Natural killer cell (primary cell): ENCODE results near the gene RPL10A. TPM values are rescaled to one million over a fixed set of nuclear protein-coding genes. Genes with fewer than 3 reads are reported as not detected.

Experiments
- ATAC-seq, 3 donors: fragments of 150-1000 bp in 2 of 3; fragments of 200-7000 bp in 1 of 3; cut with Tn5 transposase; 1 replicate in 1 of 3; 2 replicates in 2 of 3; pipeline ENCODE4 v1.10.0; 2021; ENCODE audit warnings: mild to moderate bottlenecking in 2 of 3, moderate library complexity in 2 of 3
- DNase-seq, 2 donors: peaks; one replicate each; pipeline versions ENCODE4 v3.0.0 to v3.0.0-alpha.2; 2013 to 2021; ENCODE audit warnings: mixed read lengths in 1 of 2
- H3K27ac ChIP-seq: one replicate; pipeline ENCODE4 v1.5.1; 2013; ENCODE audit warnings: mild to moderate bottlenecking, low read length
- H3K27me3 ChIP-seq: one replicate; pipeline ENCODE4 v1.6.1; 2013; ENCODE audit warnings: low read length; ENCODE audit not compliant: control insufficient read depth, insufficient read depth
- H3K36me3 ChIP-seq: one replicate; pipeline ENCODE4 v1.6.1; 2013; ENCODE audit warnings: low read length; ENCODE audit not compliant: control insufficient read depth, insufficient read depth
- H3K4me1 ChIP-seq: one replicate; pipeline ENCODE4 v1.6.1; 2013; ENCODE audit warnings: low read length; ENCODE audit not compliant: control insufficient read depth, insufficient read depth
- H3K4me3 ChIP-seq: one replicate; pipeline ENCODE4 v1.5.1; 2013; ENCODE audit warnings: low read length
- H3K9me3 ChIP-seq: one replicate; pipeline ENCODE4 v1.6.1; 2013; ENCODE audit warnings: low read length; ENCODE audit not compliant: control insufficient read depth, insufficient read depth
- H3K27ac Mint-ChIP-seq, 2 donors: one replicate each; pipeline ENCODE4 v1.8.0; 2022; ENCODE audit warnings: mild to moderate bottlenecking in 2 of 2, mixed read lengths in 2 of 2, moderate library complexity in 1 of 2
- H3K27me3 Mint-ChIP-seq, 2 donors: one replicate each; pipeline ENCODE4 v1.8.0; 2022; ENCODE audit warnings: low read depth in 2 of 2, mixed read lengths in 2 of 2
- H3K36me3 Mint-ChIP-seq: one replicate; pipeline ENCODE4 v1.8.0; 2022; ENCODE audit warnings: mixed read lengths
- H3K4me1 Mint-ChIP-seq, 2 donors: one replicate each; pipeline ENCODE4 v1.8.0; 2022; ENCODE audit warnings: mixed read lengths in 2 of 2
- H3K4me3 Mint-ChIP-seq: one replicate; pipeline ENCODE4 v1.8.0; 2022; ENCODE audit warnings: mild to moderate bottlenecking, moderate library complexity, mixed read lengths
- H3K9me3 Mint-ChIP-seq, 2 donors: one replicate each; pipeline ENCODE4 v1.8.0; 2022; ENCODE audit warnings: mixed read lengths in 2 of 2
- WGBS: methylation state at CpG from one replicate; pipeline ENCODE4 v1.1.7; 2013; ENCODE audit warnings: missing lambda C conversion rate; ENCODE audit not compliant: insufficient coverage; 5-methylcytosine and 5-hydroxymethylcytosine counted together
- intact Hi-C: fragments of 100-400 bp; cut with micrococcal nuclease; formaldehyde crosslinking; loops from one replicate; pipeline ENCODE4 v1.14.2; 2022
- total RNA-seq, 4 donors: library from RNA; stranded (reverse); fragments of 120-200 nt in 1 of 4; gene quantifications; one replicate each; pipeline versions ENCODE4 v1.2.3 to v1.2.4, GENCODE V29; 2013 to 2022
- TF ChIP-seq, protein P1 (sequence below): fragments of 200-600 bp; IDR thresholded peaks from one replicate; pipeline ENCODE4 v1.8.0; 2022; ENCODE audit warnings: antibody characterized with exemption

The RPL10A gene
- total RNA-seq, 3 donors from 2014 or later (not counting 1 experiment from before 2014, with no cell fraction given), result 723 to 943 (median 942) TPM

DNA sequence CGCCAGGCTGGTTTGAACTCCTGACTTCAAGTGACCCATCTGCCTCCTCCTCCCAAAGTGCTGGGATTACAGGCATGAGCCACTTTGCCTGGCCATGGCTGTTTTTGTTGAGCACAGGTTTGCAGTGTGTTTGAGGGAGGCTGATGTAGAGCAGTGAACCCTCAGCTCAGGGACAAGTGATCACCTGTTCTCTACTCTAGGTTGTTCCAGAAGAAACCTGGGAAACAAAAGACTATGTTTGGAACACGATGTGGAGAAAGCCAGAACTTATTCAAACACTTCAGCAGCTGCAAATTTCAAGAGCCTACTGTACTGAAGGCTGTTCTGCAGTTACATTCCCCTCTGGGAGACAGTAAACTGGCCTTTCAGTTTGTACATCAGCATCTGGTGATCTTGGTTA lies 39.8 kb downstream of the RPL10A start:
- peaks cover 10% of the 10 kb centered on the region for H3K27me3 ChIP-seq
- no peak overlapping the region for H3K4me3 Mint-ChIP-seq
- no peak overlapping the region for H3K27ac ChIP-seq
- H3K36me3 ChIP-seq, result no peaks in the 10 kb centered on the region
- peaks cover 0 to 18% of the 10 kb centered on the region in 2 donors for H3K4me1 Mint-ChIP-seq
- peaks cover 8 to 30% of the 10 kb centered on the region in 2 donors for H3K27me3 Mint-ChIP-seq
- DNase-seq, result no peak
- WGBS, result 83% methylated on average over 2 of the region's 2 CpGs
- H3K36me3 Mint-ChIP-seq, result no peaks in the 10 kb centered on the region
- TF ChIP-seq, protein P1, sequence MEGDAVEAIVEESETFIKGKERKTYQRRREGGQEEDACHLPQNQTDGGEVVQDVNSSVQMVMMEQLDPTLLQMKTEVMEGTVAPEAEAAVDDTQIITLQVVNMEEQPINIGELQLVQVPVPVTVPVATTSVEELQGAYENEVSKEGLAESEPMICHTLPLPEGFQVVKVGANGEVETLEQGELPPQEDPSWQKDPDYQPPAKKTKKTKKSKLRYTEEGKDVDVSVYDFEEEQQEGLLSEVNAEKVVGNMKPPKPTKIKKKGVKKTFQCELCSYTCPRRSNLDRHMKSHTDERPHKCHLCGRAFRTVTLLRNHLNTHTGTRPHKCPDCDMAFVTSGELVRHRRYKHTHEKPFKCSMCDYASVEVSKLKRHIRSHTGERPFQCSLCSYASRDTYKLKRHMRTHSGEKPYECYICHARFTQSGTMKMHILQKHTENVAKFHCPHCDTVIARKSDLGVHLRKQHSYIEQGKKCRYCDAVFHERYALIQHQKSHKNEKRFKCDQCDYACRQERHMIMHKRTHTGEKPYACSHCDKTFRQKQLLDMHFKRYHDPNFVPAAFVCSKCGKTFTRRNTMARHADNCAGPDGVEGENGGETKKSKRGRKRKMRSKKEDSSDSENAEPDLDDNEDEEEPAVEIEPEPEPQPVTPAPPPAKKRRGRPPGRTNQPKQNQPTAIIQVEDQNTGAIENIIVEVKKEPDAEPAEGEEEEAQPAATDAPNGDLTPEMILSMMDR, result no peak
- H3K9me3 ChIP-seq, result no peaks in the 10 kb centered on the region
- no peaks in the 10 kb centered on the region for H3K9me3 Mint-ChIP-seq
- no peak for ATAC-seq
- H3K4me3 ChIP-seq, result no peak overlapping the region
- peaks cover 8% of the 10 kb centered on the region for H3K4me1 ChIP-seq
- intact Hi-C loops, result no loop called here
- no peak overlapping the region for H3K27ac Mint-ChIP-seq

GRCh38 chr6:35508542-35508941 lies 40.3 kb downstream of the RPL10A start:
- H3K9me3 Mint-ChIP-seq, result no peaks in the 10 kb centered on the region
- Histone ChIP-seq H3K27me3 (peaks cover 10% of the 10 kb centered on the region), H3K4me1 (peaks cover 8% of the 10 kb centered on the region), H3K4me3 (no peak overlapping the region), H3K27ac (no peak overlapping the region), H3K9me3 (no peaks in the 10 kb centered on the region), H3K36me3 (no peaks in the 10 kb centered on the region)
- H3K36me3 Mint-ChIP-seq, result no peaks in the 10 kb centered on the region
- WGBS, result 81% methylated on average over 5 of the region's 5 CpGs
- TF ChIP-seq, protein P1, result no peak
- DNase-seq (no peak), ATAC-seq (no peak)
- H3K4me3 Mint-ChIP-seq, result no peak overlapping the region
- H3K4me1 Mint-ChIP-seq, result peaks cover 0 to 18% of the 10 kb centered on the region in 2 donors
- intact Hi-C loops, result no loop called here
- peaks cover 8 to 30% of the 10 kb centered on the region in 2 donors for H3K27me3 Mint-ChIP-seq
- H3K27ac Mint-ChIP-seq, result no peak overlapping the region

GRCh38 chr6:35510916-35511561 lies 42.8 kb downstream of the RPL10A start:
- H3K36me3 ChIP-seq, result no peaks in the 10 kb centered on the region
- no peaks in the 10 kb centered on the region for H3K9me3 ChIP-seq
- TF ChIP-seq, protein P1, result no peak
- no peak overlapping the region for H3K4me3 ChIP-seq
- intact Hi-C loops, result no loop called here
- no peak for DNase-seq
- ATAC-seq, result no peak
- H3K4me1 ChIP-seq, result peaks cover 8% of the 10 kb centered on the region
- no peak overlapping the region for H3K27ac Mint-ChIP-seq
- H3K27me3 Mint-ChIP-seq, result peaks cover 8 to 33% of the 10 kb centered on the region in 2 donors
- H3K36me3 Mint-ChIP-seq, result no peaks in the 10 kb centered on the region
- H3K27ac ChIP-seq, result no peak overlapping the region
- no peaks in the 10 kb centered on the region for H3K9me3 Mint-ChIP-seq
- H3K27me3 ChIP-seq, result peaks cover 10% of the 10 kb centered on the region
- H3K4me3 Mint-ChIP-seq, result no peak overlapping the region
- H3K4me1 Mint-ChIP-seq, result peaks cover 0 to 18% of the 10 kb centered on the region in 2 donors
- 57% methylated on average over 5 of the region's 7 CpGs for WGBS

DNA sequence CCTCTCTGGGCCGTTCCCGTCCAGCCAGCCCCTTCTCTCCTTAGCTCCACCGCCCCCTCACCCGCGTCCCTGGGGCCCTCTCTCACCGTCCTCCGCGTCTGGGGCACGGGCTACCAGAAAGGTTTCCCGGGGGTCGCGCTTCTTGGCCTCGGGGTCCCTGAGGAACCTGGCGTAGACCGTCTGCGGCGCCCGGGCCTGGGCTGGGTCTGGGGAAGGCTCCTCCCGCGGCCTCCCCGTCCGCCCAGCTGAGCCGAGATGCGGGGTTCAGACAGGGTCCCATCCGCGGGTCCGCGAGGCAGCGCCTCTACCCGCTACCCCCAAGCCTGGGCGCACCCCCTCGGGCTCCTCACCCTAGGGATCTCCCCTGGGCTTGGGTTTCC lies 43.4 kb downstream of the RPL10A start:
- Histone ChIP-seq H3K27ac (no peak overlapping the region), H3K4me1 (peaks cover 8% of the 10 kb centered on the region), H3K36me3 (no peaks in the 10 kb centered on the region), H3K27me3 (peaks cover 10% of the 10 kb centered on the region), H3K9me3 (no peaks in the 10 kb centered on the region), H3K4me3 (no peak overlapping the region)
- H3K9me3 Mint-ChIP-seq, result no peaks in the 10 kb centered on the region
- H3K4me3 Mint-ChIP-seq, result no peak overlapping the region
- intact Hi-C loops, result no loop called here
- WGBS, result 20% methylated on average over 31 of the region's 32 CpGs
- peaks cover 8 to 30% of the 10 kb centered on the region in 2 donors for H3K27me3 Mint-ChIP-seq
- no peaks in the 10 kb centered on the region for H3K36me3 Mint-ChIP-seq
- peaks cover 0 to 18% of the 10 kb centered on the region in 2 donors for H3K4me1 Mint-ChIP-seq
- TF ChIP-seq, protein P1, result no peak
- ATAC-seq (peak in 1 of 3 donors; percentile 18), DNase-seq (no peak)
- H3K27ac Mint-ChIP-seq, result no peak overlapping the region
